NCI-H748 (cell line): Measurements from ENCODE around the gene S100Z.
"Not testable (repeated sequence)": the region's sequence is repeated elsewhere in the genome, so short reads cannot be mapped to it uniquely, and the experiment has no call there.

Experiments
- DNase-seq: peaks from one replicate; lab custom pipeline; 2025; ENCODE audit not compliant: unreplicated experiment; lab: John Stamatoyannopoulos, UW

S100Z gene

DNA sequence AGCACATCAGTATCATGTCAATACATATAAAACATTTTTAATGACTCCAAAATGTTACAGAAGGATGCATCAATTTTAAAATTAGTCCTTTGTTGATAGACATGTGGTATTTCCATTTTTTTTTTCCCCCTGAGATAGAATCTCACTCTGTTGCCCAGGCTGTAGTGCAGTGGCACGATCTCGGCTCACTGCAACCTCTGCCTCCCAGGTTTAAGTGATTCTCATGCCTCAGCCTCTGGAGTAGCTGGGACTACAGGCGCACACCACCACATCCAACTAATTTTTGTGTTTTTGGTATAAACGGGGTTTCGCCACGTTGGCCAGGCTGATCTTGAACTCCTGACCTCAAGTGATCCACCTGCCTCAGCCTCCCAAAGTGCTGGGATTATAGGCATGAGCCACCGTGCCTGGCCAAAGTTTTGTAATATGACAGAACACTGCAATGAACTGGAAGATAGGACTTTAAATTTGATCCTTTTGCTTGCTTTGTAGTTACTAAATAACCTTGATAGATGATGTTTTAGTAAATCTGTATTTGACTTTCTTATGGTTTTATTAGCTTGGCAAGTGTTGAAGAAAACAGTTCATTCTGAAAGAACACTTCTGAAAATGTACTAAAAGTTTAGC, 27.6 kb upstream of the S100Z start:
- DNase-seq = not testable (repeated sequence)

DNA sequence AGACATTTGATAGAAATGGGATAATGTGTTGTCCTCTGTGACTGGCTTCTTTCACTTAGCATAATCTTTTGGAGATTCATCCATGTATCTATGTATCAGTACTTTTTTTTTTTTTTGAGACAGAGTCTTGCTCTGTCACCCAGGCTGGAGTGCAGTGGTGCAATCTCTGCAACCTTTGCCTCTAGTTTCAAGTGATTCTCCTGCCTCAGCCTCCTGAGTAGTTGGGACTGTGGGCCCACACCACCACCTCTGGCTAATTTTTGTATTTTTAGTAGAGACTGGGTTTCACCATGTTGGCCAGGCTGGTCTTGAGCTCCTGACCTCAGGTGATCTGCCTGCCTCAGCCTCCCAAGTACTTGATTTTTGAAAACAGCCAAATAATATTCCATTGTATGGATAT, 23.4 kb upstream of the S100Z start:
- DNase-seq = not testable (repeated sequence)

DNA sequence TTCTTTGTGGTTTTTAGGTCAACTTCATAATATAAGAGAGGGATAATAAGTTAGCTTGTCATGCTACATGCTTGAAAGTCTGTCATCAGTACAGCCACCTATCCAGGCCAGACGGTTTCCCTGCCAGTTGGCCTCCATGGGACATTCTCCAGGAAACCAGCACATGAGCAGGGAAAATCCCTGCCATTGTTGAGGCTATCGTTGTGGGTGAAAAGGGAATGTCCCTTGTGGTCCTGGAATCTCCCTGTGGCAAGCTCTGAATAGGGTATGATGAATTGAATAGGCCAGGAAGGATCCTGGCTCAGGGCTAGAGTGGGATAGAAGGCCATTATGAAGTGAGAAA, 18.7 kb upstream of the S100Z start:
- DNase-seq = no peak

DNA sequence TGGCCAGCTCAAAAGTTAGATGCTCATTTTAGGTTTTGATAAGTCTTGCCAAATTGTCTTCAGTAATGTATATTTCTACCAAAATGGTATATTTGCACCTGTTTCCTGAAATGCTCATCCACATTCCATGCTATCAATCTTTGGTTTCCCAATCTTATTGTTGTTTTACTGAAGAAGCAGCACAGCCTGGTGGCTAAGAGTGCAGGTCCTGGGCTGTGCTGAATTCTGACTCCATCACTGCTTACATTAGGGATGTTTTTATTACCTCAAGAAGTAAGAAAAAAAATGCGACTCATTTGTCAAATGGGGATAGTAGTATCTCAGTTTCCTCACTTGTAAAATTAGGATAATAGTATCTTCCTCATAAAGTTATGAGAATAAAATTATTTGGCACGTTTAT, 13.6 kb upstream of the S100Z start:
- DNase-seq = no peak

DNA sequence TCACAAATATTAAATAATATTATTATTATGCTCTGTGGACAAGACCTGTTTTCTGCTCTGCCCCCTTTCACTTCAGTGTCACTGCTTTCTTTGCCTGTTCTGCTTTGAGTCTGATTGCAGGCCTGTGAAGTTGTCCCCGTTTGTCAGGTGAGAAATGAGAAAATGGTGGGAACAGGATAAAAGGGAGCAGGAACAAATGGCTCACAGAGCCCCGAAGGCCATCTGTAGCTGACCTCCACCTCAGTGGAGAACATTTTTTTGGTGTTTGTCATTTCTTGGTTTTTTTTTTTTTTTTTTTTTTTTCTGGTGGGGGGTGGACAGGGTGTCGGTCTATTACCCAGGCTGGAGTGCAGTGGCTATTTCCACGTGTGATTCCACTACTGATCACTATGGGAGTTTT, 13.2 kb upstream of the S100Z start:
- DNase-seq = no peak

DNA sequence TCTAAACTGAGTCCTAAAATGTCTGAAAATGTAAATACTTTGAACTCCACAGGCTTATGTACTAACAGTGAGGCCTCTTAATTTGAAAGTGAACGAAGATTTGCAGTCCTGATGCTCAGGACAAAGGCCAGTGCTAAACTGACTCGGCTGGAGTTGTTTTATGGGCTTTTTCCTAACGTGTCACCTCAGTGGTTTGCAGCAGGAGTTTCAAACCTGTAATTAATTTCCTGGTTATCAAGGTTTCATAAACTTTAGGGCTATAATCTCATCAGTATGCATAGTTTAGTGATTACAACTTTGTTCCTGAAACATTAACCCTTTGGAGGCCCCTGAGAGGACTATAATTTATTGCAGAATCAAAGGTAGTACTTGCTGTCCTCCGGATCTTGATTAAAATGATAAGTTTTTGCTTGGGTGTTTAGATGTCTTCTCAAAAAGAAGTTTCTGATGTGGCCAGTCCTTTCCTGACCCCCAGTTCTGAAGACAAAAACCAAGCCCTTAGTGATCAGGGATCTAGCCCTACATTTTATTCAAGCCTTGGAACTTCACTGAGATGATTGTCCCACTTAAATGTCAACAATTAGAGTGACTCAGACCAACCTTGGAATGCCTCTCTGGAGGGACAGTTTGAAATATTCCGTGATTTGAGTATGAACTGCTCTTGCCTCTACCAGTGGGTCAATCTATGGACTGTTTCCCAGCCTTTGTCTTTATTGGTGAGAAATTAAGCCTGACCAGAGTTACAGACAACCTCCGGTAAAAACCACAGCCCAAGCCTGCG, 11.1 kb upstream of the S100Z start:
- DNase-seq = no peak

DNA sequence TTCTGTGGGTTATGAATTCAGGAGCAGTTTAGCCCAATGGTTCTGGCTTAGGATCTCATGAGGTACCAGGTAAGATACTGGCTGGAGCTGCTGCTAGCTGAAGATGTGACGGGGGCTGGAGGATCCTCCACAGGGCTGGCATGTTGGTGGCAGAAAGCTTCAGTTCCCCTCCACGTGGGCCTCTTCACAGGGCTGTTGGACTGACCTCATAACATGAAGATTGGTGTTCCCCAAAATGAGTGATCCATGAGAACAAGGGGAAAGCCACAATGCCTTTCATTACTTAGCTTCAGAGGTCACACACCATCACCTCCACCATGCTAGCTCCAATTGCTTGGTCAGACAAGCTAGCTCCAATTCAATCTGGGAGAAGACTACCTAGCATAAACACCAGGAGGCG, 8.5 kb upstream of the S100Z start:
- DNase-seq = no peak

DNA sequence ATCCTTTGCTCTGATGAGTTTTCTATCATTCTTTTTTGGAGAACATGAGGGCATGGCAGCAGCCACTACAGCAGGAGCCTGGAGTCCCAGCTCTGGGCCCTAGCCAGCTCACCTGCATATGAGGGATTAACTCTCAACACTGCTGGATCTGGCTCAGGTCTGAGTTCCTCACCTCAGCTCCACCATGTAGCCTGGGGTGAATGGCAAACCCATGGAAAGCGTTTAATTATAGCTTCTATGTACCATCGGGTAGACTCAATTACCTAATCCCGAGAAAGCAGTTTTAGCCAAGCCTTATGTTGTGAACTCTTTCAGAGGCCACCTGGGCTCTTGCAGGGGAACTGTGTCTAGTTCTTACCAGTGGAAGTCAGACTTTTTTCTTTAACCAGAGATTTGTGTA, 3.9 kb upstream of the S100Z start:
- no peak for DNase-seq

DNA sequence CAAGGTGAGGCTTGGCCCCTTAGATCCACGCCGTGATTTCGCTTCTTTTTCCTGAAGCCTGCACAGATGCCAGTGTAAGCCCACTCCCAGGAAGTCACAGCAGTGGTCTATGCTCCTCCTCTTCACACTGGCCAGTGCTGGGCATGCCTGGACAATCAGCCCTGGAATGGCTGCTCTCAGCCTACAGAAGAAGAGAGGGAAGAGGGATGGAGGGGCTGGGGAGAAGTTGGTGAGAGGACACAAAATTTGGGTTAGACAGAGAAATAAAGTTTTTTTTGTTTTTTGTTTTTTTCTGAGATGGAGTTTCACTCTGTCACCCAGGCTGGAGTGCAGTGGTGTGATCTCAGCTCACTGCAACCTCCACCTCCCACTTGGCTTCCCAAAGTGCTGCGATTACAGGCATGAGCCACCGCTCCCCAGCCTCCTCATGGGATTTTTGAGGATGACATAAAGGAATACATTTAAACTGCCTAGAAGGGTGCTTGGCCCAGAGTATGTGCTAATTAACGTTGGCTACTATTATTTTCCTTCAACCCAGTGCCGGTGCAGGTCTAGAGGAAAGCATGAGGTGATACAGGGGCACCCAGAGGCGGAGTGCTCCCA, 830 bp downstream of the S100Z start:
- DNase-seq = no peak

DNA sequence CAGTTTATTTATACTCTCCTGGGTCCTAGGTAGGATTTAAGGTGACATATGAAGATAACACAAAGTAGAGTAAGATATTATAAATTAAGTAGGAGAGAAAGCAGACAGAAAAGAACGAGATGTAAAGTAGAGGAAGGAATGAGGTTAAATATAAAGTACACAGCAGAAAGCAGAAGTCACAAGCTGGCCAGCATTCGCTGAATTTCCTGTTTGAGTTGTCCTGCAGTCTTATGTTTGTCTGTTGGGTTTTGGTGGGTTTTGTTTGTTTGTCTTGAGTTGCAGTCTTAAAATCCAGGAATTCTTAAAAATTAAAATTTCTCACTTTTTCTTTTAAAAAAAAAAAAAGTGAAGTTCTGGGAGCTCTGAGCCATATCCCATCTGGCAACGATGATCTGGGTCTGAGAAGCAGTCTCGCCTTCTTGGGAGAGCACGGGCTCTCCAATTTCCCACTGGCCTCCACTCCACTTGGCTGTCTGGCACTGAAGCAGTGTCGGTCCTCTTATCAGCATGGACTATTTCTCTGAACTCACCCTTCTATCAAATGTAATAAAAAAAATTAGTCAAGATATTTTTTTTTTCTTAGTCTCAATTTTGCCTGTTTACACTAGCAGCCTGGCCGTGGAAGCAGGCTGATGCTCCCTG, 2.0 kb downstream of the S100Z start:
- no peak for DNase-seq

DNA sequence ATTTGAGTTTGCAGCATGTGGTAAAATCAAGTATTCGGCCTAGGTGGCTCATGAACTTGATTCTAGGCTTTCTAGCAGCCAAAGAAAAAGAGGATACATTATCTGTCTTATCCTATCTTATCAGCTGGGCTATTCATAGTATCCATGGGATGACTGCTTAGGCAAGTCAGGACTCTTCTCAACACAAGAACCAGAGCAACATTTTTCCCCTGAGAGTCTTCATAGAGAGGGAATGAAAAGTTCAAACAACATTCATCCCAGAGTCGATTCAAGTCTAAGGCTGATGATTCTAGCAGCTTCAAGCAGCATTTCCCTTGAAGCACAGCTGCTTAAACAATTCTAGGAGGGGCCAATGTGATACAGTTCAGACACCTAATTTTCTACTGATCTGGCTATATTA, 3.0 kb downstream of the S100Z start:
- DNase-seq = no peak

DNA sequence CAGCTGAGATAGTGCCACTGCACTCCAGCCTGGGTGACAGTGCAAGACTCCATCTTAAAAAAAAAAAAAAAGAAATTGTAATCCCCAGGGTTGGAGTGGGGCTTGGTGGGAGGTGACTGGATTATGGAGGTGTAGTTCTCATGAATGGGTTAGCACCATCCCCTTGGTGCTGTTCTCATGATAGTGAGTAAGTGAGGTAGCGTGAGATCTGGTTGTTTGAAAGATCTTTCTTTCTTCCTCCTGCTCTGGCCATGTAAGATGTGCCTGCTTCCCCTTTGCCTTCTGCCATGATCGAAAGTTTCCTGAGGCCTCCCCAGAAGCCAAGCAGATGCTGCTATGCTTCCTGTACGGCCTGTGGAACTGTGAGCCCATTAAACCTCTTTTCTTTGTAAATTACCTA, 3.9 kb downstream of the S100Z start:
- DNase-seq = not testable (repeated sequence)

DNA sequence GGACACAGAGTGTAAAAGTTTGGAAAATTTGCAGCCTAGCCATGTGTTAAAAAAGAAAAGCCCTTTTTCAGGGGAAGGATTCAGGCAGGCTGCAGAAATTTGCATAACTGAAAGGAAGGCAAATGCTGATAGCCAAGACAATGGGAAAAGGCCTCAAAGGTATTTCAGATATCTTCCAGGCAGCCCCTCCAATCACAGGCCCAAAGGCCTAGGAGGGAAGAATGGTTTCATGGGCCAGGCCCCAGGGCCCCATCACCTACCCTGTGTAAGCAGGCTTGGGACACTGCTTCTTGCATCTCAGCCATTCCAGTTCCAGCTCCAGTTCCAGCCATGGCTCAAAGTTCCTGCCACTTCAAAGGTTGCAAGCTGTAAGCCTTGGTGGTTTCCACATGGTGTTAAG, 4.8 kb downstream of the S100Z start:
- no peak for DNase-seq

DNA sequence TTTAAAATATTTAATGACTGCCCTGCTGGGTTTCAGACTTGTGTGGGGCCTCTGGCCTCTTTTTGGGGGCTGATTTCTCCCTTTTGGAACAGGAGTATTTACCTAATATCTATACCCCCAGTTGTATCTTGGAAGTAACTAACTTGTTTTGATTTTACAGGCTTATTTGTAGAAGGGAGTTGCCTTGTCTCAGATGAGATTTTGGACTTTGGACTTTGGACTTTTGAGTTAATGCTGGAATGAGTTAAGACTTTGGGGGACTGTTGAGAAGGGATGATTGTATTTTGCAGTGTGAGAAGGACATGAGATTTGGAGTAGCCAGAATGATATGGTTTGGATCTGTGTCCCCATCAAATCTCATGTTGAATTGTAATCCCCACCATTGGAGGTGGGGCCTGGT, 5.7 kb downstream of the S100Z start:
- DNase-seq = not testable (repeated sequence)

DNA sequence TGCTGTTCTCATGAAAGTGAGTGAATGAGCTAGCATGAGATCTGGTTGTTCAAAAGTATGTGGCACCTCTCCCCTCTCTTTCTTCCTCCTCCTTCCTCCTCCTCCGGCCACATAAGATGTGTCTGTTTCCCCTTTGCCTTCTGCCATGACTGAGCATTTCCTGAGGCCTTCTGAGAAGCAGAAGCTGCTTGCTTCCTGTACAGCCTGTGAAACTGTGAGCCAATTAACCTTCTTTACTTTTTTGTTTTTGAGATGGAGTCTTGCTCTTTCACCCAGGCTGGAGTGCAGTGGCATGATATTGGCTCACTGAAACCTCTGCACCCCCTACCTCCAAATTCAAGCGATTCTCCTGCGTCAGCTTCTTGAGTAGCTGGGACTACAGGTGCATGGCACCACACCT, 6.1 kb downstream of the S100Z start:
- no peak for DNase-seq

DNA sequence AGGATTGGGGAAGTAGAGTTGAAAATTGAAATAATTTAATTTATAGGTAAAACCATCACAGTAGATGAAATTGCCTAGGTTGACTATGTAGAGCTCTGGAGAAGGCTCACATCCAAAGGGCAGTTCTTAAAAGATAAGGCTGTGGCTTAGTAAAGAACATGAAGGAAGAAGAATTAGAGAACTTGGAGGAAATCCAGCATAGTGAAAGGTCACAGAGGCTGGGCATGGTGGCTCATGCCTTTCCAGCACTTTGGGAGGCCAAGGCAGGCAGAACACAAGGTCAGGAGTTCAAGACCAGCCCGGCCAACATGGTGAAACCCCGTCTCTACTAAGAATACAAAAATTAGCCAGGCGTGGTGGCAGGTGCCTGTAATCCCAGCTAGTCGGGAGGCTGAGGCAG, 7.0 kb downstream of the S100Z start:
- not testable (repeated sequence) for DNase-seq

DNA sequence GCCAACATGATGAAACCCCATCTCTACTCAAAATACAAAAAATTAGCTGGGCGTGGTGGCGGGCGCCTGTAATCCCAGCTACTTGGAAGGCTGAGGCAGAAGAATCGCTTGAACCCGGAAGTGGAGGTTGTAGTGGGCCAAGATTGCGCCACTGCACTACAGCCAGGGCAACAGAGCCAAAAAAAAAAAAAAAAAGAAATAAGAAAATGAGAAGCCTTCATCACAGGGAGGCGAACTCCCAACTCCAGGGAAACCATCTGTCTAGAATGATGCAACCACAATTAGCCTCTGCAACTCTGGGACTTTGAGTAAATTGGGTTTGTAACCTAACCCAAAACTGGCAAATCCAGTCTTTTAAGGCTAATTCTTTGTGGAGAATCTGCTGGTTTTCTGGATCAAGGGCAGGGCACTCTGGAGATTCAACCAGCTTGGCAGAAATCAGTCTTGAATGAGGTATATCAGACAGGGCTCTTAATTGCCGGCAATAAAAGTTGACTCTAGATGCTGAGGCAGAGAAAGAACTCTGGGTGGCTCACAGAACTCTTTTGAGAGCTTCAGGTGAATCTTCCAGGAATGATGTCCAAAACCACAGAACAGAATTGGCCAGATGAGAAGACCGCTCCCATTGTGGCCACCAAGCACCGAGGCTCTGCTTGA, 9.9 kb downstream of the S100Z start:
- DNase-seq = no peak

DNA sequence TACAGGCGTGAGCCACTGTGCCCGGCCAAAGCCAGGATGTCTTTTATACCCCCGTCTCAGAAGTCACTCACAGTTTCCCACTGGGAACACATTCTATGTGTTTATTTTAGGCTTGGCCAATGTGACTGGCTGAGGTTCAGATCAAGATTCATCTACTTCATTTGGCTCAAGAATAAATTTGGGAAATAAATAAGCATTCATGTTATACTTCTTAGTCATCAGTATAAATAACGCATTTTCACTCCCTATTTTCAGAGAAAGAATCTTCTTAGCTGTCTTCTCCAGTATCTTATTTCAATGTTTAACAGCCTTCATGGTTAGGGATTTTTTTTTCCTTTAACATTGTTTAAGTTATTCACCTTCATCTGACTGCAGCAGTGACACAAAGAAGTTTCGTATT, 11.8 kb downstream of the S100Z start:
- no peak for DNase-seq

DNA sequence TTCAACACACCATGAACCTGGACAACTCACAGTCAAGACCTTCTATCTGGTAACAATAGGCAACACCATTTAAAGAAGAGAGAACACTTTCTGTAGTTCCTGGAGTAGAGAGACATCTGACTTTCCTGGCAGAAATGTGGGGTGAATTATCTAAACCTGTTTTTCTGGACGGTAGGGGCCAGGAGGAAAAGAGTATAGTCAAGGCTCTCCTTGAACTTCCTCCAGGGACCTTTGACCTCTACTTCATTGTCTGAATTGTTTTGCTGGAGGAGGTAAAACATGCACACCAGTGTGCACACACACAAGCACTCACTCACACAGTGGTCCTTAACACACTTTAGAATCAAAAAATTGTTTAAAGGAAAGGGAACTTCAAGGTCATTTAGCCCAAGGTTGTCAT, 13.2 kb downstream of the S100Z start:
- DNase-seq = no peak

DNA sequence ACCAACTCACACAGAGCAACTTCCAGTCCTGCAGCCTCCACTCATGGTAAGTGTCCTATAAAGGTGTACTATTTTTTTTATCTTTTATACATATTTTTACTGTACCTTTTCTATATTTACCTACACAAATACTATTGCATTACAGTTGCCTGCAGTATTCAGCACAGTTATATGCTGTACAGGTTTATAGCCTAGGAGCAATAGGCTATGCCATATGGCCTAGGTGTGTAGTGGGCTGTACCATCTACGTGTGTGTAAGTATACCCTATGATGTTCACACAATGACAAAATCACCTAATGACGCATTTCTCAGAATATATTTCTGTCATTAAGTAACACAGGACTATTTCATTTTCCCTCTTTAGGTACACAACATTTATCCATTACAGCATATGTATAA, 16.7 kb downstream of the S100Z start:
- DNase-seq = no peak

DNA sequence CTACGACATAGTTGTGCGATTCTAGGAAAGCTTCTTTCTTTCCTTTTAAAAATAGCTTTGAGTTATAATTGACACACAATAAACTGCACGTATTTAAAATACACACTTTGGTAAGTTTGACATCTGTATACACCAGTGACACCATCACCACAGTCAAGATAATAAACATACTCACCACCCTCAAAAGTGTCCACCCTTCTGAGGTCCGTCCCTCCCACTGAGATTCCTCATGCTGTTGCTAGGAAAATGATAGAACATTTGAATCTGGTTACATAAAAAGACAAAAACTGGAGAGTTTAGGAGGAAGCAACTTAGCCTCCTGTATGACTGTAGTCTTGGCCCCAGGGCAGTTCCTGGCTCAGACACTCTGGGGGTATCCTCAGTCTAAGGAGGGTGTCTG, 17.2 kb downstream of the S100Z start:
- DNase-seq = no peak
